ENCODE results near the gene PPA1.
"Not testable (repeated sequence)": the region's sequence is repeated elsewhere in the genome, so short reads cannot be mapped to it uniquely, and the experiment has no call there.

The PPA1 gene

GRCh38 chr10:70164163-70164562 is 69.1 kb downstream of the PPA1 start:
- no peak for DNase-seq

- DNase-seq: no peak
Observed at GRCh38 chr10:70163448-70163847, 69.8 kb downstream of the PPA1 start.

DNA sequence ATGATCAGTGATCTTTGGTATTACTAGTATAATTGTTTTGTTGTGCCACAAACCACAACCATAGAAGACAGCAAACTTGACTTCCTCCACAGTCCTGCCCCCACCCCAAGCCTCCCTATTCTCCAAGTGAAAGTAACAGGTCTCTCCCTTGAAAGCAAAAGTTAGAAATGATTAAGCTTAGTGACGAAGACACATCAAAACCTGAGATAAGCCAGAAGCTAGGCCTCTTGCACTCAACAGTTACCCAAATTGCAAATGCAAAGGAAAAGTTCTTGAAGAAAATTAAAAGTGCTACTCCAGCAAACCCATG is 70.4 kb downstream of the PPA1 start:
- peak; percentile 42 to 71 for DNase-seq

DNA sequence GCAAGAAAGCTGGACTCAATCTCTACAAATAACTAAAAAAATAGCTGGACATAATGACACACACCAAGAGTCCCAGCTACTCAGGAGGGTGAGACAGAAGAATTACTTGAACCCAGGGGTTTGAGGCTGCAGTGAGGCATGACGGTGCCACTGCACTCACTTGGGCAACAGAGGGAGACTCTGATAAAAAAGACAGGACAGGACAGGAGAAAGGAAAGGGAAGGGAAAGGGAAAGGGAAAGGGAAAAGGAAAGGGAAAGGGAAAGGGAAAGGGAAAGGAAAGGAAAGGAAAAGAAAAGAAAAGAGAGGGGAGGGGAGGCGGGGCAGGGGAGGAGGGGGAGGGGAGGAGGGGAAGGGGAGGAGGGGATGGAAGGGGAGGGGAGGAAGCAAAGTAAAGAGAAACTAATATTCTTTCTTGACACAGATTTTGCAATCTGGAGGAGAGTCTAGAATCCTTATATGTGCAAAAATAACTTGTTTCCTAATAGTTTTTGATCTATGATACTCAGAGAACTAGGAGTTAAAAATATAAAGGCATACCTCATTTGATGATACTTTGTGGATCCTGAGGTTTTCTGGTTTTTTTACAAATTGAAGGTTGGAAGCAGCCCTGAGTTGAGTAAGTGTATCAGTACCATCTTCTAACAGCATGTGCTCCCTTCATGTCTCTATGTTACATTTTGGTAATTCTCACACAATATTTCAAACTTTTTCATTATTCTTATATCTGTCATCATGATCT is 70.9 kb downstream of the PPA1 start:
- peak in 1 of 2 donors; percentile 23 for DNase-seq

DNA sequence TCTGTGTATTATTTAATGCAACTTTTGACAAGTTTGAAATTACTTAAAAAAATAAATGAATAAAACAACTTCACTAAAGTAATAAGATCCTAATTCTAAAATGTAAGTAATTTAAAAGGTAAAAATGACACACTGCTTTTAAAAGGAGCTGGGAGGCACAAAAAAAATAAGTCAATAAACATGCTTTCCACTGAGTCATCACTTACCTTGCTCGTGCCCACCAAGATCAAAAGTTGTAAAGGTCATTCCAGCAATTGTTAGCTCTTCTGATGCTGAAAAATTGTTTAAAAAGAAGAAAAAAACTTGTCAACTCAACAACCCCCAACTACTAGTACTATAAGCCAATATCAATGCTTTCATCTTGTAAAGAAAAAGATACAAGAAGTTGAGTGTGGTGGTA is 72.4 kb downstream of the PPA1 start:
- DNase-seq: no peak

GRCh38 chr10:70159366-70159765 is 73.9 kb downstream of the PPA1 start:
- DNase-seq: not testable (repeated sequence)

GRCh38 chr10:70158113-70158512 is 75.1 kb downstream of the PPA1 start:
- DNase-seq: no peak

DNA sequence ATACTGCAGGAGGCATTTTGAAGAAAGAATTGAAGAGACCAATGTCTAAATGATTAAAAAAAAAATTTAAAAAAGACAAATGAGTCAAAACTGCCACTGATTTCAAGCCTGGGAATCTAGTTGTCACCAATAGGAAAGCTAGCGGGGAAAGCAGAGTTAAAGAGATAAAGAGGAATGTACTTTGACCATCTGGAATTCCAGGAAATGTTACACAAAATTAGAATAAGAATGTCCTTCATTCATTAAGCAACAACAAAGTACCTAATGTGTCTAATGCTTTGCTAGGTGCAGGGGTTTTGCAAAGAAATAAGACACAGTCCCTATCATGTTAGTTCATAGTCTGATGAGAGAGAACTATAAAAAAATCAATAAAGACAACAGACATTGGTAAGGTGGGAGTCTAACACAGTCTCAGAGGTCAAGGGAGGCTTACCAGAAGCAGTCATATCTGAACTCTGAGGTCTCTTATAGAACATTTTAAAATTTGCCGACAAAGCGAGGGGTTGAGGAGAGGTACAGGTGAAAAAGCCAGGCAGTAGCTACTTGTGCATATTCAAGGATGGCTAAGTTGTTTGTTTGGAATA is 77.9 kb downstream of the PPA1 start:
- no peak for DNase-seq

Measured in CD4-positive, alpha-beta T cell treated with Interleukin-1 beta for 1 hour (primary cell).